Measurements from ENCODE around the gene DOCK4.
"Not testable (repeated sequence)": the region's sequence is repeated elsewhere in the genome, so short reads cannot be mapped to it uniquely, and the experiment has no call there.

Gene DOCK4, protein sequence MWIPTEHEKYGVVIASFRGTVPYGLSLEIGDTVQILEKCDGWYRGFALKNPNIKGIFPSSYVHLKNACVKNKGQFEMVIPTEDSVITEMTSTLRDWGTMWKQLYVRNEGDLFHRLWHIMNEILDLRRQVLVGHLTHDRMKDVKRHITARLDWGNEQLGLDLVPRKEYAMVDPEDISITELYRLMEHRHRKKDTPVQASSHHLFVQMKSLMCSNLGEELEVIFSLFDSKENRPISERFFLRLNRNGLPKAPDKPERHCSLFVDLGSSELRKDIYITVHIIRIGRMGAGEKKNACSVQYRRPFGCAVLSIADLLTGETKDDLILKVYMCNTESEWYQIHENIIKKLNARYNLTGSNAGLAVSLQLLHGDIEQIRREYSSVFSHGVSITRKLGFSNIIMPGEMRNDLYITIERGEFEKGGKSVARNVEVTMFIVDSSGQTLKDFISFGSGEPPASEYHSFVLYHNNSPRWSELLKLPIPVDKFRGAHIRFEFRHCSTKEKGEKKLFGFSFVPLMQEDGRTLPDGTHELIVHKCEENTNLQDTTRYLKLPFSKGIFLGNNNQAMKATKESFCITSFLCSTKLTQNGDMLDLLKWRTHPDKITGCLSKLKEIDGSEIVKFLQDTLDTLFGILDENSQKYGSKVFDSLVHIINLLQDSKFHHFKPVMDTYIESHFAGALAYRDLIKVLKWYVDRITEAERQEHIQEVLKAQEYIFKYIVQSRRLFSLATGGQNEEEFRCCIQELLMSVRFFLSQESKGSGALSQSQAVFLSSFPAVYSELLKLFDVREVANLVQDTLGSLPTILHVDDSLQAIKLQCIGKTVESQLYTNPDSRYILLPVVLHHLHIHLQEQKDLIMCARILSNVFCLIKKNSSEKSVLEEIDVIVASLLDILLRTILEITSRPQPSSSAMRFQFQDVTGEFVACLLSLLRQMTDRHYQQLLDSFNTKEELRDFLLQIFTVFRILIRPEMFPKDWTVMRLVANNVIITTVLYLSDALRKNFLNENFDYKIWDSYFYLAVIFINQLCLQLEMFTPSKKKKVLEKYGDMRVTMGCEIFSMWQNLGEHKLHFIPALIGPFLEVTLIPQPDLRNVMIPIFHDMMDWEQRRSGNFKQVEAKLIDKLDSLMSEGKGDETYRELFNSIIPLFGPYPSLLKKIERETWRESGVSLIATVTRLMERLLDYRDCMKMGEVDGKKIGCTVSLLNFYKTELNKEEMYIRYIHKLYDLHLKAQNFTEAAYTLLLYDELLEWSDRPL (N-terminal part only)

GRCh38 chr7:112206238-112206990, at the start of gene DOCK4, which contains the start of gene ZNF277:
Gene DOCK4 (minus strand): TSS chr7:112206399. CDS start chr7:112206138, 261 bp downstream.
Gene ZNF277 (plus strand): TSS chr7:112206695. CDS start chr7:112206717, 22 bp downstream.
- peak; percentile 100 for DNase-seq

DNA sequence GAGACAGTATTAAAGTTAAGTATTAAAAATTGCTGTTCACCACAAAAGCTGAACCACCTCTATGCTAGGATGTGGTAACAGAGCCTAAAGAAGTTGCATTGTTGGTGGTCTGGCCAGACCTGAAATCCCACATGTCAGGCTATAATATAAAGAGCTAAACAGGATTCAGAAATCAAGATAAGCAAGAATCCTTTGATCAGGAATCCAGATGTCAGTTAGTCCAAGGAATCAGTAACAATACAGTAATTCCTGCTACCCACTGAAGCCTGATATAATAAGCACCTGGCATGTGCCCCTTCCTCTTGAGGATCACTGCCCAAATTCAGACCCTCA, 49.2 kb upstream of the DOCK4 start:
- no peak for DNase-seq

DNA sequence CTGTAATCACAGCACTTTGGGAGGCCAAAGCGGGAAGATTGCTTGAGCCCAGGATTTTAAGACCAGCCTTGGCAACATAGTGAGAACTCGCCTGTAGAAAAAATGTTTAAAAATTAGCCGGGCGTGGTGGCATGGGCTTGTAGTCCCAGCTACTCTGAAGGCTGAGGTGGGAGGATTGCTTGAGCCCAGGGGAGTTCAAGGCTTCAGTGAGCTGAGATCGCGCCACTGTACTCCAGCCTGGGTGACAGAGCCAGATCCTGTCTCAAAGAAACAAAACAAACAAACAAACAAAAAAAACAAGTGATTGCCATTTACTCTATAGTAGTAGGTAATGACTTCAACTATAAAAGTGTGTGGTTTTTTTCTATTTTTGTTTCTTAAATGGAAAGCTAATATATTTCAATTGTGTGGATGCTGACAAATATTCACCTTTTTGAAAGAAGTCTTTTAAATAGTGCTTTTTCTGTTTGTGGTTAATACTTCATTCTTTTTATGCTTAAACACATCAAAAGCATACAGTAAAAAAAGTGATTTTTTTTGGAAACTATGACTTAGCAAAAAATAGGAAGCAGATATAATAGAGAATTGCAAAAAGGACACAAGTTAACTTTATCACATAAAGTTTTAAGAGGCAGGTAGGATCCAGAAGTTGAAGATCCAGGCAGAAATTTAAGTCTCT, 48.6 kb upstream of the DOCK4 start:
- no peak for DNase-seq

DNA sequence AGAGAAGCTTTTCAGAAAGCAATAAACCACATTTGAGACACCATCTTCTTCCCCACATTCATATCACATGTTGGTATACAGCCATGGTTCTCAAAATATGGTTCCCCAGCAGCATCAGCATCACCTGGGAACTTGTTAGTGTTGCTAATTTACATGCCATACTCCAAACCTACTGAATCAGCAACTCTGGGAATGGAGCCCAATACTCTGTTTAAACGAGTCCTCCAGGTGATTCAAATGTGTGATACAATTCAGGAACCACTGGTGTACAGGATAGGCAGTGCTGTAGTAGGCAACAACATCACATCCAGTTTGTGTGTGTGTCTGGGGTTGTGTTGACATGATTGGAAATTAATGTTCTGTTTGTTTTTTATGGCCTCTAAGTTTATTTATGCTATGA, 48.0 kb upstream of the DOCK4 start:
- peak; percentile 16 for DNase-seq

DNA sequence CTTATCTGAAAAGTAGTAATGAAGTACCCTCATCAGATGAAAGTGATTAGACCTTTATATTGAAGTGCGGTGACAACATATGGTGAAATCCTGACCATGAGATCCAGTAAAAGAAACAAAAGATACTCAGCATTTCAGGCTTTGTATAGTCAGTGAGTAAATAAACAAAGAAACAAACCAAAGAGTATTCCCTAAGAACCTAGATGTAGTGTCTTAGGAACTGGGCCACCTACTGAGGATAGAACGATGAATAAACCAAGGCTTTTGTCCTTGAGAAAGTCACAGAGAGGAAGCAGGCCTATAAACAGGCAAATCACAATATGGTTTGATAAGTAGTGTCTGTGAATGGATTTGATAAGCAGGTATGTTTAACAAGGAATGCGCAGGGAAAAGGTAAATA, 46.5 kb upstream of the DOCK4 start:
- no peak for DNase-seq

DNA sequence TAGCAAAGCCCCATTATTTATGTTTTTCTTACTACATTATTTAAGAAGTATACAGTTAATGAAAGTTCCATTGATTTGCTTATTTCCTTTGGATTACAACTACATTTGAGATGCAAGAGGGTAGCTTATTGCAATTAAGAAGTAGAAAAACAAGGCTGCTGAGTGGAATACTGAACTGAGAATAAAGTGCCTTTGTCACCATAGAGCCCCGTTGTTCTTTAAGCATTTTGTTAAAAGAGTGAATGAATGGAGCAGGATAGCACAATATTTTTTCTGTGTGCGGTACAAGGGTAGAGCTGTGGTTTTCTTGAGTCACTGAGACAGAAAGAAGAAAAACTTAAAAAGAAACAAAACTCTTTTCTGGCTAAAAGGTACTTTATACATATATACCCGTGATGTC, 45.9 kb upstream of the DOCK4 start:
- no peak for DNase-seq

- not testable (repeated sequence) for DNase-seq
These were observed 43.8 kb upstream of the DOCK4 start for GRCh38 chr7:112249967-112250366.

- DNase-seq: no peak
These were observed 42.4 kb upstream of the DOCK4 start for GRCh38 chr7:112248598-112248997.

GRCh38 chr7:112238852-112239610, 32.8 kb upstream of the DOCK4 start:
- no peak for DNase-seq

GRCh38 chr7:112238330-112238729, 32.1 kb upstream of the DOCK4 start:
- no peak for DNase-seq

DNA sequence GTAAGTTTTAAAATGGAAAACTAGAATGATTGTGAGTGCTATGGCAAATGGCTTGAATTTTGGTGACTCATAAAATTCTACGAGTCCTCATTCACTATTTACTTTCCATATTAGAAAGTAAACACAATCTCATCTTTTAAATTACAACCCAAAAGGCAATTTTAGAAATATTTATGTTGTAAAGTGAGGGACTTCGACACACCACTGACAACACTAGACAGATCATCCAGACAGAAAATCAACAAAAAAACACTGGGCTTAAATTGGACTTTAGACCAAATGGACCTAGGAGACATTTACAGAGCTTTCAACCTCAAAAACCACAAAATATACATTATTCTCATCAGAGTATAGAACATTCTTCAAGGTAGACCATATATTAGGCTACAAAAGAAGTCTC, 30.4 kb upstream of the DOCK4 start:
- no peak for DNase-seq

DNA sequence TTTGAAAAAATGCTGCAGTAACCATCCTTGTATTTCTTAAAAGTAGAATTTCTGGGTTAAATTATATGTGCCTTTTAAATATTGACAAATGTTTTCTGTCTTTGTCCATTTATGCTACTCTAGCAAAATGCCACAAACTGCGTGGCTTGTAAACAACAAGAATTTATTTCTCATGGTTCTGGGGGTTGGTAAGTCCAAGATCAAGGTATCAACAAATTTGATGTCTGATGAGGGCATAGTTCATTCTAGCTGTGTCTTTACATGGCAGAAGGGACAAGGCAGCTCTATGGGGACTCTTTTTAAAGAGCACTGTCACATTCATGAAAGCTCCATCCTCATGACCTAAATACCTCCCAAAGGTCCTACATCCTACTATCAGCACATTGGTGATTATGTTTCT, 27.9 kb upstream of the DOCK4 start:
- DNase-seq: no peak

DNA sequence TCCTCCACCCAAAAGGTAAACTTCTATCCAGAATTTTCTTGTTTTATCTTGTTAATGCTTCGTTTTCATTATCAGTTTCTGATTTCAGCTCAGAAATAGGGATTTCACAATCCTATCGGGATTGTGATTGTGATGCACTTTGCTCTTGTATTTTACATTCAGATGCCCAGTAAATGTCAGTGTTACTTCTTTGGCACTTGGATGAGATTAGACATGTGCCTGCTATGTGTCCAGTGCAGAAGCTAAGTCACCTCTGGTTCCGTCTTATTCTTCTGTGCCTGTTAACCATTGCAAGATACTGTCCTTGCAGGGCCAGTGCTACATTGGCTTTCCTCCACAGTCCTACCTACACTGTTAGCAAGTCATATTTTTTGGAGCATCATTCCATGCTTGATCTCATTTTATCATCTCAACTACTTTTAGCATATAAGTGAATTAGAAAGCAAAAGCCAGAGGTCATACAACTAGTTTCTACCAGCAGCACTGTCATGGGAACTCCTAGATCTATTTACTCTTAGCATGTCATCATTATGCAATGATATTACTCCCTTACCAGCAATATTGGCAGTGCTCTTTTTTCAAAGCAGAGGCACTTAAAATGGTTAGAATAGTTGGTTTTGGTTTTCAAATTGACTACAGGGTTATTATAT, 27.0 kb upstream of the DOCK4 start:
- DNase-seq: no peak

DNA sequence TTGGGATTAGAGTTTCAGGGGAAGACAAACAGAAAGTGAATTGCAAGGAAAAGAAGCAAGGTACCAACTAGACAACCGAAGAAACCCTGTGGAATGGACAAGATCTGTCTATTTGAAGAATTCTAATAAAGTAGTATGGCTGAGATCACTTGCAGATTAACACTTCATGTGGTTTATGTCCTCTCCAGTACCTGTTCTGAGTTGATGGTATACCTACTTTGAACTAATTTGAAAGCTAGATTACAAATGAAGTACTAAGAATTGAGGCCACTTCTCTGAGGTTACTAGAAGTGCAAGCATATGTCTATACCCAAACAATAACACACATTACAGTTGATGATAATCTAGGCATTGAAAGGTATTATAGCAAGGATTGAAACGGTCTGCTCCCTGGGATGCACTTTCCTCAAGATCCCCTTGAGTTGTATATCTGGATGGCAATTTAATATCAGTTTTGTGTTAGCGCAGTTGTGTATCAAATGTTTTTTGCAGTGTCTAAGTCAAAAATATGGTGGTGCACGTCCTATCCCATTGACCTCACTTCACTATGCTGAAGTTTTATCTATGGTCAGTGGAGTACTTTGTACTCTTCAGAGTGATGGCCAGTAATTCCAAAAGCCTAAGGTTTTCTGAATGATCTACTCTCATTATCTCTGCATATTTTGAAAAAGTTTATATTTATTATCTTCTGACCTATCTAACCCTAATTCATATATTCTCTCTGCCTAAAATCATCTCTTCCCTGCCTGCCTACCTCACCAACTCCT, 26.2 kb upstream of the DOCK4 start:
- no peak for DNase-seq

DNA sequence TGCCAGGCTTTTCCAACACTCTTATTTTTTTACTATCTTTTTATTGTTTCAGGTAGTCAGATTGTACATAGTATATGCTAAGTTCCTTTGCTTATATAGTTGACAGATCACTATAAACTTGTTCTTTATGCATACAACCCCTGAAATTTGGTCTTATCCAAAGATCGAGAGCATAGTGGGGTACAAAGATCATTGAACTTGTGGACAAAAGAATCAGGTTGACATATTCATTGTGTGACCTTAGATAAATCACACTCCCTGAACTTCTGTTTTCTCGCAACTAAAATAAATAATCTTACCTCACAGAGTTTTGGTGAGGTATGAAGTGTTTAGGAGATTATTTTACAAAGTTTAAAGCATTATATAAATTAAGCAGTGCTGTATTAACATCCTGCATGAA, 22.4 kb upstream of the DOCK4 start:
- no peak for DNase-seq

DNA sequence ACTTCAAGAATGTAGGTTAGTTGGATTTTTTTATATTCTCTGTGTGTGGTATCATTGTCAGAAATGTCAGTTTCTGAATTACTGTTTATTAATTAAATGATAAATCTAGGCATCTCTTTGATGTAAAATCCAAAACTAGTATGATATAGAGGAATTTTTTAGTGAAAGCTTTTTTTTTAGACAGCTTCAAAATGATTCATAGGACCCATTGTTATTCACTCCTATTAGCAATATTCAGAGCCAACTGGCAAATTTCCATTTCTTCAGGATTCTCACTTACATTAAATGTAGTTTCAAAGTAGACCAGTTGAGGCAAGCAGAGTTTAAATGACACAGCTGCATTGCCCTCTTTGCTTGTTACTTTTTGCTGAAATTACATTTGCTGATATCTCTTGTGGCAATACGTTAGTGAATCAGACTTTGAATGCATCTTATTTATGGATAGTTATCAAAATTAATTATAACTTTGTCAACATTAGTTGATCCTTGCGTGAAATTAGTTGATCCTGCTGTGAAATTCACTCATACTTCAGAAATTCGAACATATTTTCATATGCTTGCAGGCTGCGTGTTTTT, 20.6 kb upstream of the DOCK4 start:
- no peak for DNase-seq

- no peak for DNase-seq
These were observed 18.8 kb upstream of the DOCK4 start for GRCh38 chr7:112225006-112225405.

- no peak for DNase-seq
These were observed 18.0 kb upstream of the DOCK4 start for GRCh38 chr7:112224186-112224585.

- no peak for DNase-seq
These were observed 17.1 kb upstream of the DOCK4 start for GRCh38 chr7:112223310-112223709.

Data from RPMI8226 (cell line).